MM.1S (cell line): ENCODE results near the gene PHACTR1.

Source experiments
- DNase-seq: peaks from one replicate; pipeline ENCODE4 v3.0.0-alpha.2; 2015
- H2AFZ ChIP-seq: fragments of 300-600 bp; sonication (generic); 2 replicates; pipeline ENCODE4 v1.6.0; 2016; ENCODE audit warnings: antibody characterized with exemption, low read length
- H3F3A ChIP-seq: fragments of 300-600 bp; sonication (generic); 2 replicates; pipeline ENCODE4 v1.6.1; 2016; ENCODE audit warnings: mild to moderate bottlenecking, antibody characterized with exemption, low read length, moderate library complexity, mixed read lengths; ENCODE audit not compliant: insufficient read depth
- H3K27ac ChIP-seq: fragments of 300-600 bp; sonication (generic); 2 replicates; pipeline ENCODE4 v1.5.1; 2016; ENCODE audit warnings: mild to moderate bottlenecking, low read length
- H3K27me3 ChIP-seq: fragments of 300-600 bp; sonication (generic); replicated peaks from 2 replicates; pipeline ENCODE4 v1.6.0; 2016; ENCODE audit warnings: low read length; ENCODE audit not compliant: insufficient read depth
- H3K36me3 ChIP-seq: fragments of 300-600 bp; sonication (generic); replicated peaks from 2 replicates; pipeline ENCODE4 v1.6.1; 2016; ENCODE audit warnings: mild to moderate bottlenecking, low read length, mixed read lengths; ENCODE audit not compliant: insufficient read depth
- H3K4me1 ChIP-seq: fragments of 300-600 bp; sonication (generic); 2 replicates; pipeline ENCODE4 v1.6.1; 2016; ENCODE audit warnings: low read length, mixed read lengths
- H3K4me2 ChIP-seq: fragments of 300-600 bp; sonication (generic); 2 replicates; pipeline ENCODE4 v1.6.0; 2016; ENCODE audit warnings: low read depth, low read length
- H3K4me3 ChIP-seq: fragments of 300-600 bp; sonication (generic); 2 replicates; pipeline ENCODE4 v1.5.1; 2016; ENCODE audit warnings: low read length, mixed read lengths
- H3K79me2 ChIP-seq: fragments of 300-600 bp; sonication (generic); 2 replicates; pipeline ENCODE4 v1.6.1; 2016; ENCODE audit warnings: mixed run types, low read length, mixed read lengths
- H3K9ac ChIP-seq: fragments of 300-600 bp; sonication (generic); 2 replicates; pipeline ENCODE4 v1.6.1; 2016; ENCODE audit warnings: low read length, mixed read lengths
- H3K9me2 ChIP-seq: fragments of 300-600 bp; sonication (generic); replicated peaks from 2 replicates; pipeline ENCODE4 v1.6.1; 2016; ENCODE audit warnings: mild to moderate bottlenecking, low read length, mixed read lengths; ENCODE audit not compliant: insufficient read depth
- H3K9me3 ChIP-seq: fragments of 300-600 bp; sonication (generic); replicated peaks from 2 replicates; pipeline ENCODE4 v1.6.1; 2016; ENCODE audit warnings: mild to moderate bottlenecking, low read length, mixed read lengths; ENCODE audit not compliant: insufficient read depth
- H4K20me1 ChIP-seq: fragments of 300-600 bp; sonication (generic); 2 replicates; pipeline ENCODE4 v1.6.1; 2016; ENCODE audit warnings: mild to moderate bottlenecking, low read length, moderate library complexity, mixed read lengths; ENCODE audit not compliant: insufficient read depth
- EZH2 ChIP-seq: fragments of 300-600 bp; sonication (generic); optimal IDR thresholded peaks from 2 replicates; pipeline ENCODE3; 2017; ENCODE audit warnings: low read depth, mild to moderate bottlenecking, antibody characterized with exemption, low read length, mixed read lengths
- EZH2phosphoT487 ChIP-seq: fragments of 300-600 bp; sonication (generic); IDR thresholded peaks from 2 replicates; pipeline ENCODE4 v1.6.1; 2018; ENCODE audit warnings: antibody characterized with exemption, low read length
- TF ChIP-seq, protein P1 (sequence below): fragments of 300-600 bp; sonication (generic); IDR thresholded peaks from 2 replicates; pipeline ENCODE4 v1.5.1; 2016; ENCODE audit warnings: antibody characterized with exemption, low read length, mixed read lengths

The PHACTR1 gene

DNA sequence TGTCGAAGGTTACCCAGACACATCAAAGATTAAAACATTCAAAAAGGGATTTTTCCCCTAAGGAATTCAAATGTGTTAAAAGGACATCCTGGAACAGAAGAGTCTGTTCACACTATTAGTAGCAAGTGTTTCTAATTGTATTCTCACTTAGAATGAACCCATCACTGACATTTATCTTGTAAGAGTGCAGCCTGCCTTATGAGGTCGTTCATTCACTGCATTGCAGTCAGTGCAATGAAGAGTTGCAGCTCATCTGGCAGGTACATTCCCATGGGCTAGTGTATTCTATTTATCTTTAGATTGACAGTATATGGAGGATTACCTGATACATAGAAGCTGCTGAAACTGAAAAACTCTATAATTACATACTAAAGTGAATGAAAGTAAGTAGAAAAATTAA, 36.5 kb downstream of the PHACTR1 start:
- no peak for TF ChIP-seq EZH2phosphoT487
- no peak for TF ChIP-seq EZH2
- TF ChIP-seq, protein P1, sequence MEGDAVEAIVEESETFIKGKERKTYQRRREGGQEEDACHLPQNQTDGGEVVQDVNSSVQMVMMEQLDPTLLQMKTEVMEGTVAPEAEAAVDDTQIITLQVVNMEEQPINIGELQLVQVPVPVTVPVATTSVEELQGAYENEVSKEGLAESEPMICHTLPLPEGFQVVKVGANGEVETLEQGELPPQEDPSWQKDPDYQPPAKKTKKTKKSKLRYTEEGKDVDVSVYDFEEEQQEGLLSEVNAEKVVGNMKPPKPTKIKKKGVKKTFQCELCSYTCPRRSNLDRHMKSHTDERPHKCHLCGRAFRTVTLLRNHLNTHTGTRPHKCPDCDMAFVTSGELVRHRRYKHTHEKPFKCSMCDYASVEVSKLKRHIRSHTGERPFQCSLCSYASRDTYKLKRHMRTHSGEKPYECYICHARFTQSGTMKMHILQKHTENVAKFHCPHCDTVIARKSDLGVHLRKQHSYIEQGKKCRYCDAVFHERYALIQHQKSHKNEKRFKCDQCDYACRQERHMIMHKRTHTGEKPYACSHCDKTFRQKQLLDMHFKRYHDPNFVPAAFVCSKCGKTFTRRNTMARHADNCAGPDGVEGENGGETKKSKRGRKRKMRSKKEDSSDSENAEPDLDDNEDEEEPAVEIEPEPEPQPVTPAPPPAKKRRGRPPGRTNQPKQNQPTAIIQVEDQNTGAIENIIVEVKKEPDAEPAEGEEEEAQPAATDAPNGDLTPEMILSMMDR: no peak
- H3K4me2 ChIP-seq: no peak overlapping the region
- H3K9me3 ChIP-seq: no peaks in the 10 kb centered on the region

DNA sequence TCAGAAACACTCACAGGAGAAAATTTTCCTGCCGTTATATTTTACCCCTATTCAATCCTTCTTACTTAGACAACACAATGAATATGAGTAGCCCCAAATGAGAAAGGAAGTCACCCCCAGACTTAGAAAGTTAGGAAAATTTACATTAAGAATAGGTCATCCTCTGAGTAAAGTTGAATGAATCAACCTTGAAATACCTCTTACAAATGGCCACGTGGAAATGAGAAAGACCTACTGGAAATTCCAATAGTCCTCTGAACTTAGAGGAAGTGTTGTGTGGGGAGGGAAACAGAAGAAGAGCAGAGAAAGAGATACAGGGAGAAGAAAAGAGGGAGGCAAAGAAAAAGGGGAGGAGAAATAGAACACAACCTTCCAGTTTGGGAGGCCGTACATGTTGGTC, 43.7 kb downstream of the PHACTR1 start:
- Histone ChIP-seq H3K36me3 (no peaks in the 10 kb centered on the region), H4K20me1 (no peaks in the 10 kb centered on the region), H3K9me3 (no peaks in the 10 kb centered on the region), H3K4me2 (no peak overlapping the region), H3K9me2 (no peaks in the 10 kb centered on the region), H3K4me3 (no peak overlapping the region), H3K4me1 (no peaks in the 10 kb centered on the region), H3K27ac (no peak overlapping the region), H2AFZ (no peak overlapping the region), H3K9ac (no peak overlapping the region), H3F3A (no peaks in the 10 kb centered on the region), H3K27me3 (no peaks in the 10 kb centered on the region), H3K79me2 (no peaks in the 10 kb centered on the region)
- DNase-seq: no peak
- TF ChIP-seq EZH2phosphoT487 (no peak), EZH2 (no peak)
- TF ChIP-seq, protein P1: no peak

More for the DNA sequence above, 36.5 kb downstream of the PHACTR1 start:
- Histone ChIP-seq H3K4me1 (no peaks in the 10 kb centered on the region), H2AFZ (no peak overlapping the region), H3K27ac (no peak overlapping the region), H3K36me3 (no peaks in the 10 kb centered on the region), H3K4me3 (no peak overlapping the region), H3K27me3 (no peaks in the 10 kb centered on the region), H3K9ac (no peak overlapping the region), H3K79me2 (no peaks in the 10 kb centered on the region), H3K9me2 (no peaks in the 10 kb centered on the region), H3F3A (no peaks in the 10 kb centered on the region), H4K20me1 (no peaks in the 10 kb centered on the region)
- DNase-seq: no peak

DNA sequence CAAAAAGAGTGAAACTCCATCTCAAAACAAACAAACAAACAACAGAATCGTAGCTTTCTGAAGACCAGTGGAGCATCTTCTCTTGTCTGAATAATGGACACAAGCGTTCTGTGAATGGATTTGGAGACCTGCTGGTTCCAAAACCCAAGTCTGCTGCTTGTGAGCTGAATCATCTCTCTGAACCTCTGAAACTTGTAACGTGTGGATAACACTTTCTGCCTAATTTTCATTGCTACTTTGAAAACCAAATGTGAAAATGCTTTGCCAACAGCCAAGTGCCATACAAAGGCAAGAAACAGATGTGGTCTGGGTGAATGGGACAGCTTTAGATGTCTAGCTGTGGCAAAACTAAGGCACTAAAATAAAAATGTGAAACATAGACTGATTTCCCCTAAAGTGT, 44.3 kb downstream of the PHACTR1 start:
- Histone ChIP-seq H3K4me1 (no peaks in the 10 kb centered on the region), H3K27ac (no peak overlapping the region), H3K4me2 (no peak overlapping the region), H3K4me3 (no peak overlapping the region), H3K27me3 (no peaks in the 10 kb centered on the region), H3K9ac (no peak overlapping the region), H4K20me1 (no peaks in the 10 kb centered on the region), H2AFZ (no peak overlapping the region), H3K9me2 (no peaks in the 10 kb centered on the region), H3K9me3 (no peaks in the 10 kb centered on the region), H3K36me3 (no peaks in the 10 kb centered on the region), H3K79me2 (no peaks in the 10 kb centered on the region), H3F3A (no peaks in the 10 kb centered on the region)
- no peak for TF ChIP-seq EZH2
- TF ChIP-seq, protein P1: no peak
- TF ChIP-seq EZH2phosphoT487: no peak
- no peak for DNase-seq
